GM12874 (cell line): ENCODE data around the gene SPECC1.

Source experiments
- TF ChIP-seq, protein P1 (sequence below): IDR thresholded peaks from 2 replicates; pipeline ENCODE4 v1.5.1; 2011; ENCODE audit warnings: low read depth, mild to moderate bottlenecking, control low read depth, low read length, moderate library complexity; ENCODE audit not compliant: insufficient read depth

The SPECC1 gene

DNA sequence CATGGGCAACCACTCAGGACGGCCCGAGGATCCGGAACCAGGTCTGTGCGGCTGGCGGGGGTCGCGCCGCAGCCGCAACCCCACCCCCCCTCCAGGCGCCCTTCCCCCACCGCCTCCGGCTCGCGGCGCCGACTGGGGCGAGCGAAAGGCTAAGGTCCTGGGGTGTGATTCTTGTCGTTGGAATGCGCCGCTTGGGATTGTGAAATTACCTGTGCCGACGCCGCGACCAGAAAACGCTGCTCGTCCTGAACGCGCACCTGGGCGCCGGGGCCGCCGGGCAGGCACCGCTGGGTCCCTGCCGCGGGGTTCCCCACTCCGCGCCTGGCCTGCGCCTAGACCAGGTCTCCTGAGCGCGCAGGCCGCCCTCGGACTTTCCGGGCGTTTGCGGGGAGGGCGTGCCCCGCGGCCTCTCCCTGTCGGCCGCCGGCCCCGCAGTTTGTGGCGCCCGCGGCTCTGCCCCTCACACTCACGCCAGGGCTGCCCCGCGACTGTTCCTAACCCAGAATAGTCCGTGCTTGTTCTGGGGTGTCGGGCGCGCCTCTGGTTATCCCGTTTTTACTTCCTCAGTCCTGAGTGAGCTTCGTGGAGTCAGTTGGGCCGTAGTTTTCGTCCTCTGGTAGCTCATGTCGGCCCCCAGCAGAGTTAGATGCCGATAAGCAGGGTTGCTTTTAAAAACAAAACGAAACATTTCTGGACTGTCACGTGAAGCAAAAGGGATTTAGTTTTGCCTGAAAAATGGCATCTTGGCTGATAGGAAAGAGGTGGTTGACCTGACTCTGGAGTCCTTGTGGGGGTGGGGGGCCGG, 147.2 kb downstream of the SPECC1 start:
- TF ChIP-seq, protein P1, sequence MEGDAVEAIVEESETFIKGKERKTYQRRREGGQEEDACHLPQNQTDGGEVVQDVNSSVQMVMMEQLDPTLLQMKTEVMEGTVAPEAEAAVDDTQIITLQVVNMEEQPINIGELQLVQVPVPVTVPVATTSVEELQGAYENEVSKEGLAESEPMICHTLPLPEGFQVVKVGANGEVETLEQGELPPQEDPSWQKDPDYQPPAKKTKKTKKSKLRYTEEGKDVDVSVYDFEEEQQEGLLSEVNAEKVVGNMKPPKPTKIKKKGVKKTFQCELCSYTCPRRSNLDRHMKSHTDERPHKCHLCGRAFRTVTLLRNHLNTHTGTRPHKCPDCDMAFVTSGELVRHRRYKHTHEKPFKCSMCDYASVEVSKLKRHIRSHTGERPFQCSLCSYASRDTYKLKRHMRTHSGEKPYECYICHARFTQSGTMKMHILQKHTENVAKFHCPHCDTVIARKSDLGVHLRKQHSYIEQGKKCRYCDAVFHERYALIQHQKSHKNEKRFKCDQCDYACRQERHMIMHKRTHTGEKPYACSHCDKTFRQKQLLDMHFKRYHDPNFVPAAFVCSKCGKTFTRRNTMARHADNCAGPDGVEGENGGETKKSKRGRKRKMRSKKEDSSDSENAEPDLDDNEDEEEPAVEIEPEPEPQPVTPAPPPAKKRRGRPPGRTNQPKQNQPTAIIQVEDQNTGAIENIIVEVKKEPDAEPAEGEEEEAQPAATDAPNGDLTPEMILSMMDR = no peak

DNA sequence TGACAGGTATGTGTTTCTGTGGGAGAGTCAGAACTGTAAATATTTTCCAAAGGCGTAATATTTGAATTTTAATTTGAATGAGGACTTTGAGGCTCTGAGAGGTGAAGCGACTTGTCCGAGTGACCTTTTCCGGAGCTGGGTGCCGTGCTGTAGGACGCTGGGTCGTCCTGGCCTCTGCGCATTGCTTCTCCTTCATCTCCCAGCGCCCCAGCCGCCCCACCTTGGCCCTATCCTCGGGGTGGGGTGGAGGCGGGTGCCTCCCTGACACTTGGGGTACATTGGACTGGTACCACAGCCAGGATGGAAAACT, 147.8 kb downstream of the SPECC1 start:
- TF ChIP-seq, protein P1 = no peak

DNA sequence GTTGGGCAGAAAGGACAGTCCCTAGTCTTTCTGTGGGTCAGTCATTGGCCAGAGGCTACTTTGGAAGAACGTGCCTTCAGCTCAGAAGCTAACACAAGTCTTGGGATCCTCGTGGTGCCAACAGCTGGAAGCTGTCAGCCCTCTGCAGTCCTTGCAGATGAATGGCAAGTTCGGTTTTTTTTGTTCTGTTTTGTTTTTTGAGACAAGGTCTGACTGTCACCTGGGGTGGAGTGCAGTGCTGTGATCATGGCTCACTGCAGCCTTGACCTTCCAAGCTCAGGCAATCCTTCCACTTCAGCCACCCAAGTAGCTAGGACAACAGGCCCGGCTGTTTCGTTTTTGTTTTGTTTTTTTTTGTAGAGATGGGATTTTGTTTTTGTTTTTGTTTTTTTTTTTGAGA, 149.4 kb downstream of the SPECC1 start:
- TF ChIP-seq, protein P1 = no peak

DNA sequence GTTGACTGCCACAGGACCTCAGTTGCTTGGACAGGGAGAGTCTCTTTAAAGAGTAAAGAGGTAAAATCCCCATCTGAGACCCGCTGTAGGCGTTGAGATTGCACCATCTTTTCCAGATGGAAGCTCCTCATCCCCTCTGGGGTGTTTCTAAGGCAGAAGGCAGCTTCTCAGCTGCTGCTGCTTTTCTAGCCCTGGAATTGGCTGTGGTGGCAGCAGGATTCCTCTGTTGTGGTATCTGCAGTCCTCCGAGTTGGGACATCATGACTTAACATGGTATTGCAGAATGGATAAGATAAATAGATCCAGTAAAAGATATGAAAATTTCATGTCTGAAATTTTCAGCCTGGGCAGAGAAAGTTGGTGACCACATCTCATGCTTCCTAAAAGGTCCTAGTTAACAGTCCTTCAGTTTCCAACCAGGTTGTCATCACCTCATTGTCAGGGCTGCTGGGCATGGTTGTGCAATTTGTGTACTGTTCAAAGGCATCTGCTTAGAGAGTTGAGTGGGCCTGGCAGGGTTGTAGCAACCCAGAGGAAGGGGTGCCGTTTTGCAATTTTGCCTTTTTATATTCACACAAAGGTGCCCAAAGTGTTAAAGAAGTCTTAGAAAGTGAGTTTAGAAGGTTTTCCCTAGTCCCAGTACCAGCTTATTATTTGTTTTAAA, 150.4 kb downstream of the SPECC1 start:
- TF ChIP-seq, protein P1 = no peak

DNA sequence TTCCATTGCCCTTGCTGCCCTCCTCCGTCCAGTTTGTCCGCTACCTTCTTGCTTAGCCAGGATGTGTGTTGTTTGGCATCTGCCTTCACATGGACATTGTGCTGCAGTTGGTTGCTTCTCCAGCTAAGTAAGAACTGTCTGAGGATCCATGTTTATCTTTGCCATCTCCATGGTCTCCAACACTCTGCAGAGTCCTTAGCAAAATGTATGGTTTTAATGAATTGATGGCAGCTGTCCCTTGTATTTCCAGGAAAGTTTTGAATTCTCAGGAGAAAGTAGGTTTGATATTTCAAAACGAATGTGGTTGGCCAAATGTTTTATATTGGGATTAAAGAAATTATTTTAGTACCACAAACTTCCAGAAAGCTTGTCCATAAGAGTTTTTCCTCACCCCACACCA, 160.9 kb downstream of the SPECC1 start:
- TF ChIP-seq, protein P1 = no peak

DNA sequence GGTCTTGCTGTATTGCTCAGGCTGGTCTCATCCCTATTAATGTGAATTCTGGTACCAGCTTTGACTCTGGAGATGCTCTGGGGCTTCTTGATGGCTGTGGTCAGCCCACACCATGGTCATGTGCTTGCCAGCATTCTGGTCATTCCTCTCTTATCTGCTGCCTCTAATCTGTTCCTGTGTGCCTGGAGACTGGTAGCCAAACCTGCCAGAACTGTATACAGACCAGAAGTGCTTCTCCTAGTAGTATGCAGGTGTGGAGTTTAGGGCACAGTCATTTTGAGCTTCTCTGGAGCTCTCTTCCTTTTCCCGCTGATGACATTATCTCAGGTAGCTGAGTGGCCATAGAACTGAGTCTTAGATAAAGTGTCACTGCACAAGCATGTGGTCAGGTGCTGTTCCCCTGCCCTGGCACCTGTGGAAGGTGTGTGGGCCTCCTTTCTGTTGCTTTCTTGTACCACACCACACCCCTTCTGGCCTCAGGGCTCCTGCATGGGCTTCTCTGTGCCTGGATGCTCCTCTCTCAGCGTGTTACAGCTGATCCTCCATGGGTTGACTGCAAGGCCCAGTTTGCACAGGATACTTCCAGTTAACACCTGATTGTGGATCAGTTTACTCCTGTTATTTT, 162.7 kb downstream of the SPECC1 start:
- TF ChIP-seq, protein P1 = no peak

DNA sequence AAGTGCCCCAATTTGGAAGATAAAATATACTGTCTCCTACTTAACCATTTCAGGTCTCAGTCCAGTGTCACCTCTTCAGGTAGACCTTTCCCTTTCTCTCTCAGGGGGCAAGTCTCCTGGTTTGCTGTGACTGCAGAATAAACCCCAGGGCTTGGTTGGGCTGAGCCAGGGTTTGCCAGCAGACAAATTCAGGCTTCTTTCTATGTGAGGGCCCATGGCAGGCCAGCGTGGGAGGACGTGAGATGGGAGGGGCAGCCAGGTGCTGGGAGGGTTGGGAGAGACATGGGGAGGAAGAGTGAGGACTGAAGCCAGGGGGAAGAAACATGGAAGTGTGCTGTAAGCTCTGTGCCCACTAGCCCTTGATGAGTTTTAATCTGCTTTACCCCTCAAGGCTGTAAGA, 163.2 kb downstream of the SPECC1 start:
- TF ChIP-seq, protein P1 = no peak
